Nephron (organoid): Measurements from ENCODE around the gene LHX3.

Source experiments
- H3K27ac Mint-ChIP-seq, 3 experiments: 2 replicates each; pipeline ENCODE4 v1.8.0; 2020; ENCODE audit warnings: mixed read lengths in 3 of 3, mild to moderate bottlenecking in 2 of 3, moderate library complexity in 1 of 3
- H3K27me3 Mint-ChIP-seq: 2 replicates; pipeline ENCODE4 v1.8.0; 2021; ENCODE audit warnings: low read depth, mild to moderate bottlenecking, moderate library complexity, mixed read lengths
- H3K36me3 Mint-ChIP-seq: 2 replicates; pipeline ENCODE4 v1.8.0; 2020; ENCODE audit warnings: low read depth, mixed read lengths
- H3K4me1 Mint-ChIP-seq: 2 replicates; pipeline ENCODE4 v1.8.0; 2020; ENCODE audit warnings: mixed read lengths
- H3K4me3 Mint-ChIP-seq, 3 experiments: 2 replicates each; pipeline ENCODE4 v1.8.0; 2020; ENCODE audit warnings: mild to moderate bottlenecking in 3 of 3, mixed read lengths in 3 of 3, moderate library complexity in 2 of 3
- H3K9me3 Mint-ChIP-seq: 2 replicates; pipeline ENCODE4 v1.8.0; 2020; ENCODE audit warnings: mixed read lengths
- CTCF ChIP-seq, 3 experiments: fragments of 200-600 bp; sonication (generic); IDR thresholded peaks; one replicate each; pipeline ENCODE4 v1.5.0; 2021; ENCODE audit warnings: antibody characterized with exemption in 3 of 3; ENCODE audit not compliant: unreplicated experiment in 3 of 3

Gene LHX3

GRCh38 chr9:136242918-136243525 lies 38.1 kb upstream of the LHX3 start:
- TF ChIP-seq CTCF (IDR thresholded peaks at IDR 0.05; ENCODE audit: unreplicated experiment in 3 of 3), result no peak
- Mint-ChIP-seq H3K9me3 (no peaks in the 10 kb centered on the region), H3K27ac (no peak overlapping the region), H3K4me1 (peaks cover 32% of the 10 kb centered on the region), H3K27me3 (peaks cover 12% of the 10 kb centered on the region), H3K36me3 (no peaks in the 10 kb centered on the region), H3K4me3 (peak overlapping the region; percentile 10 to 93 (median 40))

- TF ChIP-seq CTCF (IDR thresholded peaks at IDR 0.05; ENCODE audit: unreplicated experiment in 3 of 3), result no peak
These were observed 37.3 kb upstream of the LHX3 start for GRCh38 chr9:136242248-136242647.

GRCh38 chr9:136241542-136241941 lies 36.6 kb upstream of the LHX3 start:
- Mint-ChIP-seq H3K9me3 (no peaks in the 10 kb centered on the region), H3K4me1 (peaks cover 27% of the 10 kb centered on the region), H3K4me3 (no peak overlapping the region), H3K36me3 (no peaks in the 10 kb centered on the region), H3K27ac (no peak overlapping the region), H3K27me3 (peaks cover under 1% of the 10 kb centered on the region)
- no peak for TF ChIP-seq CTCF (IDR thresholded peaks at IDR 0.05; ENCODE audit: unreplicated experiment in 3 of 3)

More at GRCh38 chr9:136242248-136242647, 37.3 kb upstream of the LHX3 start:
- Mint-ChIP-seq H3K9me3 (no peaks in the 10 kb centered on the region), H3K36me3 (no peaks in the 10 kb centered on the region), H3K4me3 (no peak overlapping the region), H3K27me3 (peaks cover 8% of the 10 kb centered on the region), H3K27ac (no peak overlapping the region), H3K4me1 (peaks cover 29% of the 10 kb centered on the region)

- no peak overlapping the region for H3K4me3 Mint-ChIP-seq
- no peak overlapping the region for H3K27ac Mint-ChIP-seq
- no peak for TF ChIP-seq CTCF (IDR thresholded peaks at IDR 0.05; ENCODE audit: unreplicated experiment in 3 of 3)
- no peaks in the 10 kb centered on the region for H3K36me3 Mint-ChIP-seq
- H3K27me3 Mint-ChIP-seq, result no peaks in the 10 kb centered on the region
- H3K9me3 Mint-ChIP-seq, result no peaks in the 10 kb centered on the region
- peaks cover 27% of the 10 kb centered on the region for H3K4me1 Mint-ChIP-seq
These were observed 36.0 kb upstream of the LHX3 start for GRCh38 chr9:136240941-136241340.

GRCh38 chr9:136239983-136240330 lies 35.0 kb upstream of the LHX3 start:
- H3K9me3 Mint-ChIP-seq, result no peaks in the 10 kb centered on the region
- TF ChIP-seq CTCF (IDR thresholded peaks at IDR 0.05; ENCODE audit: unreplicated experiment in 3 of 3), result no peak
- H3K27ac Mint-ChIP-seq, result no peak overlapping the region
- H3K36me3 Mint-ChIP-seq, result peaks cover 2% of the 10 kb centered on the region
- no peak overlapping the region for H3K4me3 Mint-ChIP-seq
- peaks cover 25% of the 10 kb centered on the region for H3K4me1 Mint-ChIP-seq
- no peaks in the 10 kb centered on the region for H3K27me3 Mint-ChIP-seq
